Effector memory CD4-positive, alpha-beta T cell (primary cell): Measurements from ENCODE around the gene GAPVD1.
"Not testable (repeated sequence)": the region's sequence is repeated elsewhere in the genome, so short reads cannot be mapped to it uniquely, and the experiment has no call there.

ENCODE experiments used
- DNase-seq, 3 donors: peaks; one replicate each; pipeline ENCODE4 v3.0.0-alpha.2; 2020
- H3K27ac ChIP-seq: 2 replicates; pipeline ENCODE4 v1.7.0; 2013; ENCODE audit warnings: mild to moderate bottlenecking, low read length, moderate library complexity; ENCODE audit not compliant: insufficient read depth, poor library complexity, severe bottlenecking
- H3K27me3 ChIP-seq: replicated peaks from 2 replicates; pipeline ENCODE4 v1.7.0; 2013; ENCODE audit warnings: mild to moderate bottlenecking, low read length; ENCODE audit not compliant: insufficient read depth, control insufficient read depth, poor library complexity, severe bottlenecking
- H3K36me3 ChIP-seq: 2 replicates; pipeline ENCODE4 v1.7.0; 2013; ENCODE audit warnings: mild to moderate bottlenecking, low read length, moderate library complexity; ENCODE audit not compliant: control insufficient read depth, insufficient read depth
- H3K4me1 ChIP-seq: 2 replicates; pipeline ENCODE4 v1.7.0; 2013; ENCODE audit warnings: low read length, mild to moderate bottlenecking; ENCODE audit not compliant: control insufficient read depth, insufficient read depth, poor library complexity, severe bottlenecking
- H3K4me3 ChIP-seq: 2 replicates; pipeline ENCODE4 v1.7.0; 2013; ENCODE audit warnings: low read length, low read depth, mild to moderate bottlenecking; ENCODE audit not compliant: insufficient read depth, poor library complexity, severe bottlenecking
- H3K9me3 ChIP-seq: 2 replicates; pipeline ENCODE4 v1.7.0; 2013; ENCODE audit warnings: mild to moderate bottlenecking, low read length, moderate library complexity; ENCODE audit not compliant: control insufficient read depth
- total RNA-seq, 3 donors: gene quantifications; one replicate each; lab custom pipeline; 2026; lab: John Stamatoyannopoulos, UW

GAPVD1 gene, protein sequence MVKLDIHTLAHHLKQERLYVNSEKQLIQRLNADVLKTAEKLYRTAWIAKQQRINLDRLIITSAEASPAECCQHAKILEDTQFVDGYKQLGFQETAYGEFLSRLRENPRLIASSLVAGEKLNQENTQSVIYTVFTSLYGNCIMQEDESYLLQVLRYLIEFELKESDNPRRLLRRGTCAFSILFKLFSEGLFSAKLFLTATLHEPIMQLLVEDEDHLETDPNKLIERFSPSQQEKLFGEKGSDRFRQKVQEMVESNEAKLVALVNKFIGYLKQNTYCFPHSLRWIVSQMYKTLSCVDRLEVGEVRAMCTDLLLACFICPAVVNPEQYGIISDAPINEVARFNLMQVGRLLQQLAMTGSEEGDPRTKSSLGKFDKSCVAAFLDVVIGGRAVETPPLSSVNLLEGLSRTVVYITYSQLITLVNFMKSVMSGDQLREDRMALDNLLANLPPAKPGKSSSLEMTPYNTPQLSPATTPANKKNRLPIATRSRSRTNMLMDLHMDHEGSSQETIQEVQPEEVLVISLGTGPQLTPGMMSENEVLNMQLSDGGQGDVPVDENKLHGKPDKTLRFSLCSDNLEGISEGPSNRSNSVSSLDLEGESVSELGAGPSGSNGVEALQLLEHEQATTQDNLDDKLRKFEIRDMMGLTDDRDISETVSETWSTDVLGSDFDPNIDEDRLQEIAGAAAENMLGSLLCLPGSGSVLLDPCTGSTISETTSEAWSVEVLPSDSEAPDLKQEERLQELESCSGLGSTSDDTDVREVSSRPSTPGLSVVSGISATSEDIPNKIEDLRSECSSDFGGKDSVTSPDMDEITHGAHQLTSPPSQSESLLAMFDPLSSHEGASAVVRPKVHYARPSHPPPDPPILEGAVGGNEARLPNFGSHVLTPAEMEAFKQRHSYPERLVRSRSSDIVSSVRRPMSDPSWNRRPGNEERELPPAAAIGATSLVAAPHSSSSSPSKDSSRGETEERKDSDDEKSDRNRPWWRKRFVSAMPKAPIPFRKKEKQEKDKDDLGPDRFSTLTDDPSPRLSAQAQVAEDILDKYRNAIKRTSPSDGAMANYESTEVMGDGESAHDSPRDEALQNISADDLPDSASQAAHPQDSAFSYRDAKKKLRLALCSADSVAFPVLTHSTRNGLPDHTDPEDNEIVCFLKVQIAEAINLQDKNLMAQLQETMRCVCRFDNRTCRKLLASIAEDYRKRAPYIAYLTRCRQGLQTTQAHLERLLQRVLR (N-terminal part only)
- 109 to 124 (median 123) reads per million in 3 donors for total RNA-seq

- H3K36me3 ChIP-seq, result no peaks in the 10 kb centered on the region
- peak; percentile 75 to 83 (median 80) for DNase-seq
- H3K9me3 ChIP-seq, result no peaks in the 10 kb centered on the region
- H3K27me3 ChIP-seq, result no peaks in the 10 kb centered on the region
- H3K4me3 ChIP-seq, result peak within 1 kb of the TSS; percentile 97
- peak within 1 kb of the TSS; percentile 82 for H3K27ac ChIP-seq
- H3K4me1 ChIP-seq, result peaks cover 17% of the 10 kb centered on the region
Measured at GRCh38 chr9:125261501-125262293, at the start of gene GAPVD1. TSS of gene GAPVD1 (plus strand) at chr9:125261826. CDS start at chr9:125298922, 37,096 bp downstream.

- peaks cover 24% of the 10 kb centered on the region for H3K36me3 ChIP-seq
Measured at GRCh38 chr9:125214186-125214585, 47.4 kb upstream of the GAPVD1 start.

GRCh38 chr9:125218621-125219020 is 43.0 kb upstream of the GAPVD1 start:
- no peak overlapping the region for H3K27ac ChIP-seq
- H3K9me3 ChIP-seq, result no peaks in the 10 kb centered on the region
- no peaks in the 10 kb centered on the region for H3K4me1 ChIP-seq
- H3K4me3 ChIP-seq, result no peak overlapping the region
- no peak for DNase-seq
- no peaks in the 10 kb centered on the region for H3K27me3 ChIP-seq
- peaks cover 17% of the 10 kb centered on the region for H3K36me3 ChIP-seq

More at GRCh38 chr9:125214186-125214585, 47.4 kb upstream of the GAPVD1 start:
- no peak for DNase-seq
- Histone ChIP-seq H3K27ac (no peak overlapping the region), H3K4me3 (no peak overlapping the region), H3K9me3 (no peaks in the 10 kb centered on the region), H3K27me3 (no peaks in the 10 kb centered on the region), H3K4me1 (no peaks in the 10 kb centered on the region)

- not testable (repeated sequence) for DNase-seq
Measured at GRCh38 chr9:125224858-125225257, 36.8 kb upstream of the GAPVD1 start.

GRCh38 chr9:125227761-125228160 is 33.9 kb upstream of the GAPVD1 start:
- Histone ChIP-seq H3K9me3 (no peaks in the 10 kb centered on the region), H3K4me3 (no peak overlapping the region), H3K27ac (no peak overlapping the region), H3K36me3 (peaks cover 11% of the 10 kb centered on the region), H3K4me1 (no peaks in the 10 kb centered on the region), H3K27me3 (no peaks in the 10 kb centered on the region)
- no peak for DNase-seq

More at GRCh38 chr9:125224858-125225257, 36.8 kb upstream of the GAPVD1 start:
- H3K4me1 ChIP-seq, H3K4me3 ChIP-seq, H3K9me3 ChIP-seq, H3K27me3 ChIP-seq, H3K27ac ChIP-seq: not testable (repeated sequence)
- H3K36me3 ChIP-seq, result peaks cover 19% of the 10 kb centered on the region

DNA sequence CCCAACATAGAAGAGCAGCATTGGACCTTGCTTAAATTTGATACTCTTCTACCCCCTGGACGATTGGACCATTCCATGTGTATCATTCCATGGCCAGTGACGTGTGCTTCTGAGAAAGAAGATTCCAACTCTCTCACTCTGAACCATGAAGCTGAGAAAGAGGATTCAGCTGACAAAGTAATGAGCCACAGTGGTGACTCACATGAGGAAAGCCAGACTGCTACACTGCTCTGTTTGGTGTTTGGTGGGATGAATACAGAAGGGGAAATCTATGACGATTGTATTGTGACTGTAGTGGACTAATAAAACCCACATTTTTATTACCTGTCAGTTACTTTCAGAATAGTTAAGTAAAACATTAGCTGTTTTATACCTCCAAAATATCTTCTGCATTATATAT is 27.9 kb upstream of the GAPVD1 start:
- Histone ChIP-seq H3K36me3 (peaks cover 52% of the 10 kb centered on the region), H3K9me3 (no peaks in the 10 kb centered on the region), H3K4me1 (peaks cover 17% of the 10 kb centered on the region), H3K4me3 (no peak overlapping the region), H3K27ac (no peak overlapping the region), H3K27me3 (no peaks in the 10 kb centered on the region)
- DNase-seq, result no peak

DNA sequence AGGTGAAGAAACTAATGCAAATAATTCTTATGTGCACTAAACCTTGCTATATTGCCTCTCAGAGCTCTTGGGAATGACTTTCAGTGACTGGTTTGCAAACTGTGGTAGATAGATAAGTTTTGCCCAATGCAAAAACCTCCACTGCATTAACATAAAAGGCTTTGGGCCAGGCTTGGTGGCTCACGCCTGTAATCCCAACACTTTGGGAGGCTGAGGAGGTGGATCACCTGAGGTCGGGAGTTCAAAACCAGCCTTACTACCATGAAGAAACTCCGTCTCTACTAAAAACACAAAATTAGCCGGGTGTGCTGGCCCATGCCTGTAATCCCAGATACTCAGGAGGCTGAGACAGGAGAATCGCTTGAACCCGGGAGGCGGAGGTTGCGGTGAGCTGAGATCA is 27.5 kb upstream of the GAPVD1 start:
- H3K9me3 ChIP-seq, H3K27ac ChIP-seq, H3K4me3 ChIP-seq, DNase-seq, H3K27me3 ChIP-seq: not testable (repeated sequence)
- Histone ChIP-seq H3K36me3 (peaks cover 56% of the 10 kb centered on the region), H3K4me1 (peaks cover 21% of the 10 kb centered on the region)

GRCh38 chr9:125235804-125236519 is 25.7 kb upstream of the GAPVD1 start:
- Histone ChIP-seq H3K4me3 (no peak overlapping the region), H3K27ac (no peak overlapping the region), H3K36me3 (peaks cover 59% of the 10 kb centered on the region), H3K9me3 (no peaks in the 10 kb centered on the region), H3K4me1 (peaks cover 28% of the 10 kb centered on the region), H3K27me3 (no peaks in the 10 kb centered on the region)
- DNase-seq, result no peak
